Islet of Langerhans (tissue), 1 donor: ENCODE measurements around the gene MKS1.

ENCODE experiments used
- FAIRE-seq: peaks from one replicate; lab custom pipeline; 2011; peaks lifted over from hg19 to GRCh38; lab: Jason Lieb, UNC

Gene MKS1

GRCh38 chr17:58200024-58200633, 18.9 kb downstream of the MKS1 start:
- no peak for FAIRE-seq

- no peak for FAIRE-seq
These were observed 22.4 kb downstream of the MKS1 start for GRCh38 chr17:58196610-58197009.

DNA sequence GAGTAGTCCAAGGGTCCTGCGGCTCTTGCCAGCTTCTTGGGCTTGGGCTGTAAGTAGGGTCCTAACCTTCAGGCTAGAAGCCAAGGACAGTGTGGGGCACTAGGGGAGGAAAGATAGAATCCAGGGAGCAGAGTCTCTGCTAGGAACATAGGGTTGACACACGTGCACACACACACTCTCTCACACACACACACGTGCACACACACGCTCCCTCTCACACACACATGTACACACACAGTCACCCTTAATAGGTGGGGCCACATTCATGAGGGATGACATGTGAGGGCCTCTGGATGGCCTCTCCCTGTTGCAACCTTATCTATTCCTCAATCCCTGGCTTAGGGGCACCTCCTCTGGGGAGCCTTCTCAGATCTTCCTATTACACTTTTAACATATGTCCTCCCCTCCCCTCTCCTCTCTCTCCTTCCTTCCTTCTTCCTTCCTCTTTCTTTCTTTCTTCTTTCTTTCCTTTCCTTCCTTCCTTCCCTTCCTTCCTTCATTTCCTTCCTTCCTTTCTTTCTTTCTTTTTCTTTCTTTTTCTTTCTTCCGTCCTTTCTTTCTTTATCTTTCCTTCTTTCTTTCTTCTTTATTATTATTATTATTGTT, 23.4 kb downstream of the MKS1 start:
- no peak for FAIRE-seq

GRCh38 chr17:58193641-58194255, 25.3 kb downstream of the MKS1 start:
- no peak for FAIRE-seq

- FAIRE-seq = no peak
These were observed 26.4 kb downstream of the MKS1 start, which contains the start of gene EPX for GRCh38 chr17:58192612-58193011. EPX (plus strand) TSS chr17:58192726; CDS start chr17:58192847, 121 bp downstream.

DNA sequence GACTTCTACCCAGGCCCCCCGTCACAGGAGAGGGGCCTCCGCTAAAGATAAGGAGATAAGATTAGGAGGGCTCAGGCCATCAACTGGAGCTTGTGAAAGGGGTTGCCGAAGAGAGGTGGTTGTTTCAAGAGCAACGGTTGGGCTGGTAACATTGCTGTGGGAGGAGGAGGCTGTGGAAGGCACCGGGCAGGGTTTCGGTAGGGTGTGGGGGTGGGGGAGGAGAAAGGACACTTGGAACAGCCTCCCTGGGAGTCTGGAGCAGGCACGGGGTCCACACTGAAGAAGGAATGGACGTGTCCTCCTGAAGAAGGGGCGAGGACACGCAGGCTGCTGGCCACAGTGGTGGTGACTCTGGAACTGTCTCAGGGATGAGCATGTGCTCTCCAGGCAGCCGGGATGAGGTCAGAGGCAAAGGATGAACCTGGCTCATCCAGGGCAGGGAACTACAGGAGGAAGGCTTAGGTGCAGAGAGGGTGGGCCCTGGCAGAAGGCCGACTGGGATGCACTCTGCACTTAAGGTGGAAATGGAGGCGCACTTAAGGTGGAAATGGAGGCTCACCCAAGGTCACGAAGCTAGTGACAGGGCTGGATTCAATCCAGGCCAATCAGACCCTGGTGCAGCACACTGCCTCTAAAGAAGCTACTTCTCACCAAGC, 27.7 kb downstream of the MKS1 start:
- FAIRE-seq = no peak

- FAIRE-seq = no peak
These were observed 29.5 kb downstream of the MKS1 start for GRCh38 chr17:58189436-58190146.

GRCh38 chr17:58187675-58188074, 31.4 kb downstream of the MKS1 start:
- no peak for FAIRE-seq

- no peak for FAIRE-seq
These were observed 32.0 kb downstream of the MKS1 start for GRCh38 chr17:58187063-58187462.

GRCh38 chr17:58186591-58186990, 32.5 kb downstream of the MKS1 start:
- FAIRE-seq = no peak

GRCh38 chr17:58184986-58185761, 33.9 kb downstream of the MKS1 start:
- FAIRE-seq = no peak

GRCh38 chr17:58184308-58184985, 34.6 kb downstream of the MKS1 start:
- FAIRE-seq = no peak

DNA sequence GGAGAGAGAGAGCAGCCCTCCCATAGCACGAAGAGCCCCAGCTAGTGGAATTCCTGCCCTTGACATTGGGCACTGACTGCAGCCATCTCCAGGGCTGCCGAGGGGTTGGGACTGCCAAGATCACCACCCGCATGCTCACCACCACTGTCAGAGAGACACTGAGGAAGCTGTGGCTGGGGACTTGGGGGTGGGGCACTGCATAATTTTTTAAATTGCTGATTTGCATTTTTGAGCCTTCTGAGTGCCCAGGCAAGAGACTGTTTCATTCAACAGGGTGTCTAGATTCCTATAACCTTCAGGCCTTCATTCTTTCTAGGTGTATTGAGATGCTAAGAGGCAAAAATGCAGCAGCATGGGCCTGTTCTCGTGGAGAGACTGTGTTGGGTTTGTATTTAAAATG, 35.5 kb downstream of the MKS1 start:
- no peak for FAIRE-seq

GRCh38 chr17:58181796-58182195, 37.3 kb downstream of the MKS1 start:
- no peak for FAIRE-seq

GRCh38 chr17:58176200-58176599, 42.9 kb downstream of the MKS1 start:
- FAIRE-seq = no peak

DNA sequence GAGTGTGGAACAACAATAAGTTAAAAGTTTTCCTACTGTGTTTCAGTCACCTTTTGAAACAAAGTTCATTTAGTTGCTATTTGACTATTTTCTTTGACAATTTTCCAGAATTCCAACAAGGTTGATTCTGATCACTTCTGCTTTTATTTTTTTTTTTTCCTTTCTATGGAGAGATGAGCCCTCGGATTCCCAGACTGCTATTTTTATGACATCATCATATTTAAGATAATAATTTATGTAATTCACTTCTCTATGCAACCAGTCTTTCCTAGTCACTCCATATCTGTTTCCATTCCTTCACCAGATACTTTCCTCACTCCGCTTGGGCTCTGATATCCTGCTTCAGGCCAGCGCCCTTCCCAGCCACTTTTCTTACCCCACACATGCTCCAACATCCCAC, 44.2 kb downstream of the MKS1 start:
- no peak for FAIRE-seq

- FAIRE-seq = no peak
These were observed 46.5 kb downstream of the MKS1 start for GRCh38 chr17:58172369-58173071.

DNA sequence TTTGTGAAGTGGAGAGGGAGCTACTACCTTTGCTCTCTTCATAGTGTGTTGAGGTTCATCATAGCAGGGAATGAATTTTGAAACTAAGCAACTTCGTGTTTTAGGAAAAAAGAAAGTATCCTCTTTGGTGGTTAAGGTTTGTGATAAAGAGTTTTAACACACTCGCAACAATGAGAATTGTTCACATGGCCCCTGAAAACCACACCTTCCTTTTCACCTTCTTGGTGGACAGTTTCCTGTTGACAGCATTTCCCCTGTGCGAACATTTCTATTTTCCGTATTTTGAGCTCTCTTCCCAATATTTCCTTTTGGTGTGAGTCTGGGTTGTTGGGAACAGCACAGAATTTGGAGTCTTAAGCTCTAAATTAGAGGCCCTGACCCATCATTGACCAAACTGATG, 48.4 kb downstream of the MKS1 start:
- FAIRE-seq = no peak

GRCh38 chr17:58166682-58167081, 52.4 kb downstream of the MKS1 start, which contains the start of gene OR4D2:
OR4D2 (plus strand) TSS chr17:58166982; CDS start chr17:58169656, 2,674 bp downstream.
- FAIRE-seq = no peak

DNA sequence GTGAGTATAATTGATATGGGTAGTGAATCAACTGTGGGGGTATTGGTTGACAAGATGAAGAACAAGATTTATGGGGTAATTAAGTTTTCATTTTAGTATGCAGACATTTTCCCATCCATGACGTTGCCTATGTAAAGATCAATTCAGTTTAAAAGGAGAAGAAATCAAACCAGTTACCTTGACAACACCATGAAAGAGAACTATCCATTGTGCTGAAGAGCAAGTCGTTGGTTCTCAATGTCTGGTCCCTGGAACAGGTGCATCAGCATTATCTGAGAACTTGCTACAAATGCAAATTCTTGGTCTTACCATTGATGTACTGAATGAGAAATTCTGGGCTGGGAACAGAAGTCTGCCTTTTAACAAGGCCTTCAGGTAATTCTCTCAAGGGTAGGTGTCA, 53.1 kb downstream of the MKS1 start:
- no peak for FAIRE-seq

- FAIRE-seq = no peak
These were observed 57.5 kb downstream of the MKS1 start for GRCh38 chr17:58161566-58161965.
